ENCODE data around the gene PIM1.
"Not testable (repeated sequence)": the region's sequence is repeated elsewhere in the genome, so short reads cannot be mapped to it uniquely, and the experiment has no call there.

Gene PIM1

GRCh38 chr6:37171970-37172812 lies 2.2 kb downstream of the PIM1 start:
- peak; percentile 27 for DNase-seq

- DNase-seq, result no peak
These were observed 3.0 kb downstream of the PIM1 start for GRCh38 chr6:37172912-37173492.

- DNase-seq, result no peak
These were observed 3.7 kb downstream of the PIM1 start for GRCh38 chr6:37173493-37174195.

- no peak for DNase-seq
These were observed 4.2 kb downstream of the PIM1 start for GRCh38 chr6:37174196-37174514.

GRCh38 chr6:37174515-37175331 lies 4.8 kb downstream of the PIM1 start:
- no peak for DNase-seq

- no peak for DNase-seq
These were observed 5.6 kb downstream of the PIM1 start for GRCh38 chr6:37175332-37176267.

- no peak for DNase-seq
These were observed 6.5 kb downstream of the PIM1 start for GRCh38 chr6:37176268-37177076.

GRCh38 chr6:37177077-37177934 lies 7.4 kb downstream of the PIM1 start:
- DNase-seq, result no peak

GRCh38 chr6:37177935-37178517 lies 8.1 kb downstream of the PIM1 start:
- DNase-seq, result no peak

- no peak for DNase-seq
These were observed 10.1 kb downstream of the PIM1 start for GRCh38 chr6:37180075-37180474.

- DNase-seq, result not testable (repeated sequence)
These were observed 10.7 kb downstream of the PIM1 start for GRCh38 chr6:37180610-37181009.

- DNase-seq, result no peak
These were observed 13.0 kb downstream of the PIM1 start for GRCh38 chr6:37182736-37183590.

- DNase-seq, result not testable (repeated sequence)
These were observed 16.2 kb downstream of the PIM1 start for GRCh38 chr6:37185949-37186720.

GRCh38 chr6:37187321-37188022 lies 17.5 kb downstream of the PIM1 start:
- no peak for DNase-seq

GRCh38 chr6:37188962-37189510 lies 19.1 kb downstream of the PIM1 start:
- no peak for DNase-seq

GRCh38 chr6:37190159-37190535 lies 20.2 kb downstream of the PIM1 start:
- DNase-seq, result no peak

GRCh38 chr6:37192666-37193065 lies 22.7 kb downstream of the PIM1 start:
- DNase-seq, result no peak
